K562 (cell line): ENCODE results near the gene DCUN1D2. TPM values are rescaled to one million over a fixed set of nuclear protein-coding genes. Genes with fewer than 3 reads are reported as not detected.

Experiments used
- AFF1 ChIP-seq, 2 experiments: fragments of 450-650 bp; IDR thresholded peaks; 2 replicates each; pipeline ENCODE4 v1.6.1; 2018; ENCODE audit warnings: mild to moderate bottlenecking in 2 of 2, low read depth in 1 of 2; ENCODE audit not compliant: partially characterized antibody in 2 of 2
- DIDO1 ChIP-seq: fragments of 450-650 bp; IDR thresholded peaks from 2 replicates; pipeline ENCODE4 v1.6.1; 2016; ENCODE audit warnings: low read depth, missing biosample characterization, missing genetic modification characterization
- FOSL1 ChIP-seq: fragments of 200-800 bp; sonication (Bioruptor generic); conservative IDR thresholded peaks from 2 replicates; pipeline ENCODE4 v1.6.1; 2016; ENCODE audit warnings: missing genetic modification characterization, missing compliant biosample characterization
- HOXB6 ChIP-seq: fragments of 250-450 bp; sonication (Bioruptor Pico); IDR thresholded peaks from 2 replicates; pipeline ENCODE4 v1.5.1; 2022; ENCODE audit warnings: mild to moderate bottlenecking, borderline replicate concordance
- MIER1 ChIP-seq: fragments of 450-650 bp; IDR thresholded peaks from 2 replicates; pipeline ENCODE4 v1.6.1; 2016; ENCODE audit warnings: antibody characterized with exemption, mild to moderate bottlenecking, low read depth
- MTA2 ChIP-seq: fragments of 450-650 bp; IDR thresholded peaks from 2 replicates; pipeline ENCODE4 v1.6.1; 2016; ENCODE audit warnings: low read depth
- MXI1 ChIP-seq: IDR thresholded peaks from 2 replicates; pipeline ENCODE4 v1.6.1; 2011; ENCODE audit warnings: low read depth, mild to moderate bottlenecking, improper control_type of control experiment, low read length
- SOX6 ChIP-seq: fragments of 450-650 bp; IDR thresholded peaks from 2 replicates; pipeline ENCODE4 v1.6.1; 2014; ENCODE audit warnings: mild to moderate bottlenecking
- TBL1XR1 ChIP-seq, 2 experiments: IDR thresholded peaks; 2 replicates each; pipeline ENCODE4 v1.6.1; 2012; ENCODE audit warnings: improper control_type of control experiment in 2 of 2, low read length in 2 of 2, mild to moderate bottlenecking in 1 of 2
- ZBTB11 ChIP-seq, 3 experiments: fragments of 200-800 bp in 1 of 3; fragments of 250-450 bp in 1 of 3; fragments of 450-650 bp in 1 of 3; sonication (Bioruptor Pico) in 1 of 3; sonication (Bioruptor generic) in 1 of 3; formaldehyde crosslinking in 1 of 3; IDR thresholded peaks; 2 replicates each; pipeline versions ENCODE4 v1.6.1 to v1.8.0; 2016 to 2022; ENCODE audit warnings: mild to moderate bottlenecking in 2 of 3, missing genetic modification characterization in 2 of 3, missing compliant biosample characterization in 1 of 3, moderate library complexity in 1 of 3
- ZBTB17 ChIP-seq: fragments of 450-650 bp; formaldehyde crosslinking; IDR thresholded peaks from 2 replicates; pipeline ENCODE4 v1.4.0; 2020; ENCODE audit warnings: mild to moderate bottlenecking
- ZC3H11A ChIP-seq: IDR thresholded peaks from 2 replicates; pipeline ENCODE4 v1.6.1; 2012; ENCODE audit warnings: low read depth, low read length, improper control_type of control experiment
- ZNF184 ChIP-seq: sonication (generic); formaldehyde crosslinking; IDR thresholded peaks from 2 replicates; pipeline ENCODE4 v1.5.0; 2020; ENCODE audit warnings: missing genetic modification reagents
- ZNF408 ChIP-seq: fragments of 250-450 bp; sonication (Bioruptor Pico); IDR thresholded peaks from 2 replicates; pipeline ENCODE4 v1.4.0; 2020; ENCODE audit warnings: low read depth, mild to moderate bottlenecking, moderate library complexity
- ZNF512 ChIP-seq: IDR thresholded peaks from 2 replicates; pipeline ENCODE4 v1.6.1; 2016; ENCODE audit warnings: missing genetic modification characterization, missing compliant biosample characterization
- polyA plus RNA-seq, 8 experiments: library from polyadenylated mRNA; depleted of rRNA in 4 of 8; stranded (reverse) in 5 of 8; unstranded in 3 of 8; fragments of >200 nt; fragmentation: Nextera tagmentation in 2 of 8; fragmentation: Illumina TruSeq in 1 of 8; extraction: Ambion mirVana in 2 of 8; extraction: Trizol in 1 of 8; gene quantifications; 2 replicates each; pipeline versions ENCODE4 v1.2.1 to v1.2.3, GENCODE V29; 2011 to 2014; ENCODE audit warnings: inconsistent platforms in 1 of 8, missing spikeins in 1 of 8
- total RNA-seq, 7 experiments: library from RNA; depleted of rRNA in 6 of 7; stranded (reverse); fragments of >200 nt in 6 of 7; fragmentation: Illumina TruSeq in 2 of 7; extraction: Trizol in 2 of 7; gene quantifications; 2 replicates each; pipeline versions ENCODE4 v1.2.1 to v1.2.3, GENCODE V29; 2011 to 2021; ENCODE audit warnings: low replicate concordance in 1 of 7

DCUN1D2 gene
- total and polyA plus RNA-seq, 9 of the 15 experiments (the other 6 are each of a cell fraction or from before 2014, with no cell fraction given) = 2.1 to 16.8 (median 11.1) TPM

- no peak for TF ChIP-seq HOXB6 (CRISPR knock-in tag)
- TF ChIP-seq ZBTB11 (CRISPR knock-in tag; IDR thresholded peaks at IDR 0.05) = peak in 2 of 3 experiments; percentile 31 to 72; a peak in 1 of 6 replicates
- TF ChIP-seq MXI1 = no peak
- TF ChIP-seq ZNF184 (CRISPR knock-in tag) = no peak
- TF ChIP-seq ZNF408 (CRISPR knock-in tag) = no peak
- peak; percentile 36; the same call in 1 of the 2 replicates for TF ChIP-seq MTA2
- no peak for TF ChIP-seq FOSL1 (tag)
- TF ChIP-seq ZC3H11A = no peak
- no peak for TF ChIP-seq ZBTB17 (CRISPR knock-in tag)
- TF ChIP-seq TBL1XR1 (IDR thresholded peaks at IDR 0.05; ENCODE audit: low read length in 2 of 2) = no peak
- TF ChIP-seq AFF1 (IDR thresholded peaks at IDR 0.05; ENCODE audit: low read depth in 1 of 2, partially characterized antibody in 2 of 2) = no peak
- TF ChIP-seq ZNF512 (tag) = peak; percentile 46; the same call in 1 of the 2 replicates
- peak; percentile 65; the same call in 1 of the 2 replicates for TF ChIP-seq SOX6
- no peak for TF ChIP-seq DIDO1 (tag)
- no peak for TF ChIP-seq MIER1
Measured at GRCh38 chr13:113490496-113491417, at the start of gene DCUN1D2 (continued).
